Neural cell (in vitro differentiated cells): ENCODE data around the gene MRPL4. TPM values are rescaled to one million over a fixed set of nuclear protein-coding genes. Genes with fewer than 3 reads are reported as not detected.

Source experiments
- H2AFZ ChIP-seq: fragments of 200-600, 300-800 bp; sonication (generic), shearing (Covaris generic); 2 replicates; pipeline ENCODE4 v1.6.0; 2014; ENCODE audit warnings: low read depth, mild to moderate bottlenecking, antibody characterized with exemption, low read length, moderate library complexity
- H3F3A ChIP-seq: fragments of 200-600 bp; shearing (Covaris generic); 2 replicates; pipeline ENCODE4 v1.6.1; 2016; ENCODE audit warnings: mild to moderate bottlenecking, moderate library complexity, mixed read lengths, antibody characterized with exemption, low read length; ENCODE audit not compliant: insufficient read depth, poor library complexity, severe bottlenecking
- H3K27ac ChIP-seq: fragments of 200-600, 300-800 bp; sonication (generic), shearing (Covaris generic); 2 replicates; pipeline ENCODE4 v1.5.1; 2014; ENCODE audit warnings: mild to moderate bottlenecking, low read length, moderate library complexity
- H3K27me3 ChIP-seq: fragments of 300-800, 200-600 bp; sonication (generic), shearing (Covaris generic); 2 replicates; pipeline ENCODE4 v1.6.0; 2014; ENCODE audit warnings: mild to moderate bottlenecking, low read depth, low read length, moderate library complexity; ENCODE audit not compliant: insufficient read depth
- H3K36me3 ChIP-seq: fragments of 300-800, 200-600 bp; sonication (generic), shearing (Covaris generic); 2 replicates; pipeline ENCODE4 v1.5.1; 2014; ENCODE audit warnings: mild to moderate bottlenecking, antibody characterized with exemption, low read length, moderate library complexity; ENCODE audit not compliant: insufficient read depth
- H3K4me2 ChIP-seq: fragments of 300-800, 200-600 bp; sonication (generic), shearing (Covaris generic); 2 replicates; pipeline ENCODE4 v1.6.0; 2014; ENCODE audit warnings: mild to moderate bottlenecking, low read length
- H3K4me3 ChIP-seq: fragments of 300-800, 200-600 bp; sonication (generic), shearing (Covaris generic); 2 replicates; pipeline ENCODE4 v1.5.1; 2014; ENCODE audit warnings: mild to moderate bottlenecking, low read length, moderate library complexity
- H3K79me2 ChIP-seq: fragments of 200-600 bp; shearing (Covaris generic); replicated peaks from 2 replicates; pipeline ENCODE4 v1.6.0; 2014; ENCODE audit warnings: mild to moderate bottlenecking, low read length, moderate library complexity; ENCODE audit not compliant: insufficient read depth
- H3K9ac ChIP-seq: fragments of 300-800, 200-600 bp; sonication (generic), shearing (Covaris generic); 2 replicates; pipeline ENCODE4 v1.6.1; 2016; ENCODE audit warnings: mild to moderate bottlenecking, low read length, mixed read lengths
- H3K9me2 ChIP-seq: fragments of 200-600 bp; shearing (Covaris generic); 2 replicates; pipeline ENCODE4 v1.6.1; 2016; ENCODE audit warnings: mild to moderate bottlenecking, low read length, mixed read lengths; ENCODE audit not compliant: insufficient read depth
- H3K9me3 ChIP-seq: fragments of 200-600, 300-800 bp; sonication (generic), shearing (Covaris generic); 2 replicates; pipeline ENCODE4 v1.6.1; 2016; ENCODE audit warnings: mild to moderate bottlenecking, mixed run types, low read length, moderate library complexity, mixed read lengths
- H4K20me1 ChIP-seq: fragments of 200-600 bp; shearing (Covaris generic); 2 replicates; pipeline ENCODE4 v1.6.1; 2016; ENCODE audit warnings: mild to moderate bottlenecking, mixed run types; ENCODE audit not compliant: insufficient read depth
- CTCF ChIP-seq: fragments of 450-650 bp; IDR thresholded peaks from 2 replicates; pipeline ENCODE4 v1.5.1; 2014; ENCODE audit warnings: antibody characterized with exemption, mild to moderate bottlenecking, moderate library complexity; ENCODE audit not compliant: poor library complexity, severe bottlenecking
- EP300 ChIP-seq: fragments of 450-650 bp; conservative IDR thresholded peaks from 2 replicates; pipeline ENCODE4 v1.6.1; 2014; ENCODE audit warnings: antibody characterized with exemption, mild to moderate bottlenecking, moderate library complexity; ENCODE audit not compliant: poor library complexity, severe bottlenecking
- EZH2 ChIP-seq: fragments of 200-600, 300-800 bp; shearing (Covaris generic), sonication (generic); IDR thresholded peaks from 2 replicates; pipeline ENCODE4 v1.6.1; 2014; ENCODE audit warnings: antibody characterized with exemption, low read length, borderline replicate concordance, mild to moderate bottlenecking; ENCODE audit not compliant: insufficient read depth, poor library complexity, severe bottlenecking
- MXI1 ChIP-seq: fragments of 450-650 bp; conservative IDR thresholded peaks from 2 replicates; pipeline ENCODE4 v1.6.1; 2014; ENCODE audit warnings: antibody characterized with exemption, mild to moderate bottlenecking; ENCODE audit not compliant: poor library complexity, severe bottlenecking
- POLR2AphosphoS5 ChIP-seq: IDR thresholded peaks from 2 replicates; pipeline ENCODE4 v1.6.1; 2012
- RAD21 ChIP-seq: fragments of 450-650 bp; conservative IDR thresholded peaks from 2 replicates; pipeline ENCODE4 v1.6.1; 2014; ENCODE audit warnings: antibody characterized with exemption, mild to moderate bottlenecking, moderate library complexity
- REST ChIP-seq: IDR thresholded peaks from 2 replicates; pipeline ENCODE4 v1.6.1; 2012; ENCODE audit warnings: borderline replicate concordance
- SMC3 ChIP-seq: fragments of 450-650 bp; conservative IDR thresholded peaks from 2 replicates; pipeline ENCODE4 v1.6.1; 2014; ENCODE audit warnings: antibody characterized with exemption, mild to moderate bottlenecking, moderate library complexity; ENCODE audit not compliant: poor library complexity
- TAF1 ChIP-seq: IDR thresholded peaks from 2 replicates; pipeline ENCODE4 v1.6.1; 2012; ENCODE audit warnings: low read depth
- polyA plus RNA-seq: library from polyadenylated mRNA; depleted of rRNA; stranded (reverse); fragments of >200 nt; gene quantifications from 2 replicates; pipeline ENCODE4 v1.2.3, GENCODE V29; 2014

Gene MRPL4
- polyA plus RNA-seq, 1 donor from 2014 or later: 27.2 TPM

GRCh38 chr19:10270180-10270615, 18.2 kb downstream of the MRPL4 start:
- H3K9ac ChIP-seq: no peak overlapping the region
- no peaks in the 10 kb centered on the region for H3K9me3 ChIP-seq
- H3K4me3 ChIP-seq: peak overlapping the region; percentile 47
- no peaks in the 10 kb centered on the region for H3K36me3 ChIP-seq
- no peaks in the 10 kb centered on the region for H4K20me1 ChIP-seq
- no peak overlapping the region for H3K4me2 ChIP-seq
- H3K27ac ChIP-seq: no peak overlapping the region
- H3K9me2 ChIP-seq: no peaks in the 10 kb centered on the region
- H3K79me2 ChIP-seq: no peaks in the 10 kb centered on the region
- no peaks in the 10 kb centered on the region for H3F3A ChIP-seq
- H2AFZ ChIP-seq: no peak overlapping the region
- TF ChIP-seq MXI1: no peak
- no peak for TF ChIP-seq REST
- no peak for TF ChIP-seq CTCF
- TF ChIP-seq EP300: no peak
- no peak for TF ChIP-seq TAF1
- no peak for TF ChIP-seq RAD21
- no peak for TF ChIP-seq EZH2
- TF ChIP-seq POLR2AphosphoS5: no peak
- TF ChIP-seq SMC3: no peak
- H3K27me3 ChIP-seq: peaks cover 43% of the 10 kb centered on the region

GRCh38 chr19:10270616-10271394, 18.8 kb downstream of the MRPL4 start, which contains the start of gene ICAM1:
Gene ICAM1 (plus strand): TSS chr19:10271120. CDS start chr19:10271160, 40 bp downstream.
- H3F3A ChIP-seq: no peaks in the 10 kb centered on the region
- TF ChIP-seq REST (no peak), TAF1 (no peak), POLR2AphosphoS5 (no peak), EP300 (no peak), SMC3 (no peak), MXI1 (no peak), EZH2 (peak; percentile 36), RAD21 (no peak)
- H3K4me3 ChIP-seq: peak within 1 kb of the TSS; percentile 47
- no peaks in the 10 kb centered on the region for H3K36me3 ChIP-seq
- H3K4me2 ChIP-seq: no peak within 1 kb of the TSS
- H3K9ac ChIP-seq: no peak within 1 kb of the TSS
- no peaks in the 10 kb centered on the region for H3K79me2 ChIP-seq
- H3K9me3 ChIP-seq: no peaks in the 10 kb centered on the region
- no peaks in the 10 kb centered on the region for H3K9me2 ChIP-seq
- H3K27me3 ChIP-seq: peaks cover 43% of the 10 kb centered on the region
- H2AFZ ChIP-seq: no peak within 1 kb of the TSS
- no peaks in the 10 kb centered on the region for H4K20me1 ChIP-seq
- no peak within 1 kb of the TSS for H3K27ac ChIP-seq
